Osteoblast (primary cell): ENCODE data around the gene ADGRG3. TPM values are rescaled to one million over a fixed set of nuclear protein-coding genes. Genes with fewer than 3 reads are reported as not detected.

Experiments used
- DNase-seq: peaks from one replicate; pipeline ENCODE4 v3.0.0; 2011; ENCODE audit warnings: low spot score, mixed read lengths; ENCODE audit not compliant: insufficient read length; ENCODE audit errors: missing footprints
- H2AFZ ChIP-seq: 2 replicates; pipeline ENCODE4 v1.6.0; 2011; ENCODE audit warnings: mild to moderate bottlenecking, low read length
- H3K27ac ChIP-seq: 2 replicates; pipeline ENCODE4 v1.5.1; 2011; ENCODE audit warnings: mild to moderate bottlenecking, low read depth, low read length, moderate library complexity
- H3K27me3 ChIP-seq: 2 replicates; pipeline ENCODE4 v1.6.0; 2012; ENCODE audit warnings: mild to moderate bottlenecking, control low read depth, inconsistent platforms, low read length, moderate library complexity; ENCODE audit not compliant: insufficient read depth
- H3K36me3 ChIP-seq: 2 replicates; pipeline ENCODE4 v1.5.1; 2011; ENCODE audit warnings: mild to moderate bottlenecking, low read length, control low read depth, moderate library complexity; ENCODE audit not compliant: insufficient read depth
- H3K4me1 ChIP-seq: 2 replicates; pipeline ENCODE4 v1.5.1; 2011; ENCODE audit warnings: mild to moderate bottlenecking, low read length, control low read depth, moderate library complexity; ENCODE audit not compliant: insufficient read depth
- H3K4me2 ChIP-seq: 2 replicates; pipeline ENCODE4 v1.6.0; 2011; ENCODE audit warnings: mild to moderate bottlenecking, low read length; ENCODE audit not compliant: insufficient read depth
- H3K4me3 ChIP-seq: fragments of 200-600 bp; sonication (generic); 3 replicates; pipeline ENCODE4 v1.5.1; 2012; ENCODE audit warnings: mild to moderate bottlenecking, low read length, inconsistent platforms; ENCODE audit not compliant: insufficient read depth
- H3K79me2 ChIP-seq: 2 replicates; pipeline ENCODE4 v1.6.0; 2012; ENCODE audit warnings: mild to moderate bottlenecking, low read length, control low read depth, inconsistent platforms; ENCODE audit not compliant: insufficient read depth
- H3K9me3 ChIP-seq: 2 replicates; pipeline ENCODE4 v1.5.1; 2011; ENCODE audit warnings: low read depth, low read length, control low read depth
- H4K20me1 ChIP-seq: 2 replicates; pipeline ENCODE4 v1.6.0; 2012; ENCODE audit warnings: mild to moderate bottlenecking, low read length, control low read depth; ENCODE audit not compliant: insufficient read depth
- total RNA-seq: library from RNA; depleted of rRNA; stranded (reverse); fragments of >200 nt; gene quantifications from 2 replicates; pipeline ENCODE4 v1.2.3, GENCODE V29; 2012
- TF ChIP-seq, protein P1 (sequence below): IDR thresholded peaks from 2 replicates; pipeline ENCODE4 v1.5.1; 2011; ENCODE audit warnings: mild to moderate bottlenecking, low read depth, low read length, moderate library complexity; ENCODE audit errors: extremely low read depth

Gene ADGRG3
- total RNA-seq, 1 donor = not detected

DNA sequence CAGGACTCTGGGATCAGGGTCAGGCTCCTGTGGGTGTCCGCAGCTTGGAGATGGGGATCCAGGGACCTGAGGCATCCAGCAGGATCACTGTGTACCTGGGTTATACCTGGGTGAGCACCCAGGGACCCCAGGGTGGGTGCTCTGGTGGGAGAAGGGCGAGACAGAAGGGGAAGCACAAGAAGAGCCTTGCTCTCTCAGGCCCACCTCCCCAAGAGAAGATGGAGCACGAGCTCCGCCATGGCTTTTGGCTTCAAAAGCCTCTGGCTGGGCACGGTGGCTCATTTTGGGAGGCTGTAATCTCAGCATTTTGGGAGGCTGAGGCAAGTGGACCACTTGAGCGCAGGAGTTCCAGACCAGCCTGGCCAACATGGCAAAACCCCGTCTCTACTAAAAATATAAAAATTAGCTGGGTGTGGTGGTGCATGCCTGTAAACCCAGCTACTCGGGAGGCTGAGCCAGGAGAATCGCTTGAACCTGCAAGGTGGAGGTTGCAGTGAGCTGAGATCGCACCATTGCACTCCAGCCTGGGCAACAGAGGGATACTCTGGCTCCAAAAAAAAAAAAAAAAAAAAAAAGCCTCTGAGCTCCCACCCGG lies 35.4 kb downstream of the ADGRG3 start:
- TF ChIP-seq, protein P1, sequence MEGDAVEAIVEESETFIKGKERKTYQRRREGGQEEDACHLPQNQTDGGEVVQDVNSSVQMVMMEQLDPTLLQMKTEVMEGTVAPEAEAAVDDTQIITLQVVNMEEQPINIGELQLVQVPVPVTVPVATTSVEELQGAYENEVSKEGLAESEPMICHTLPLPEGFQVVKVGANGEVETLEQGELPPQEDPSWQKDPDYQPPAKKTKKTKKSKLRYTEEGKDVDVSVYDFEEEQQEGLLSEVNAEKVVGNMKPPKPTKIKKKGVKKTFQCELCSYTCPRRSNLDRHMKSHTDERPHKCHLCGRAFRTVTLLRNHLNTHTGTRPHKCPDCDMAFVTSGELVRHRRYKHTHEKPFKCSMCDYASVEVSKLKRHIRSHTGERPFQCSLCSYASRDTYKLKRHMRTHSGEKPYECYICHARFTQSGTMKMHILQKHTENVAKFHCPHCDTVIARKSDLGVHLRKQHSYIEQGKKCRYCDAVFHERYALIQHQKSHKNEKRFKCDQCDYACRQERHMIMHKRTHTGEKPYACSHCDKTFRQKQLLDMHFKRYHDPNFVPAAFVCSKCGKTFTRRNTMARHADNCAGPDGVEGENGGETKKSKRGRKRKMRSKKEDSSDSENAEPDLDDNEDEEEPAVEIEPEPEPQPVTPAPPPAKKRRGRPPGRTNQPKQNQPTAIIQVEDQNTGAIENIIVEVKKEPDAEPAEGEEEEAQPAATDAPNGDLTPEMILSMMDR = no peak
- no peak overlapping the region for H3K27ac ChIP-seq
- no peaks in the 10 kb centered on the region for H4K20me1 ChIP-seq
- H3K4me1 ChIP-seq = no peaks in the 10 kb centered on the region
- no peak overlapping the region for H2AFZ ChIP-seq
- H3K4me2 ChIP-seq = no peak overlapping the region
- DNase-seq = no peak
- no peaks in the 10 kb centered on the region for H3K9me3 ChIP-seq
- no peak overlapping the region for H3K4me3 ChIP-seq
- H3K27me3 ChIP-seq = peaks cover 22% of the 10 kb centered on the region
- H3K36me3 ChIP-seq = no peaks in the 10 kb centered on the region
- no peaks in the 10 kb centered on the region for H3K79me2 ChIP-seq

DNA sequence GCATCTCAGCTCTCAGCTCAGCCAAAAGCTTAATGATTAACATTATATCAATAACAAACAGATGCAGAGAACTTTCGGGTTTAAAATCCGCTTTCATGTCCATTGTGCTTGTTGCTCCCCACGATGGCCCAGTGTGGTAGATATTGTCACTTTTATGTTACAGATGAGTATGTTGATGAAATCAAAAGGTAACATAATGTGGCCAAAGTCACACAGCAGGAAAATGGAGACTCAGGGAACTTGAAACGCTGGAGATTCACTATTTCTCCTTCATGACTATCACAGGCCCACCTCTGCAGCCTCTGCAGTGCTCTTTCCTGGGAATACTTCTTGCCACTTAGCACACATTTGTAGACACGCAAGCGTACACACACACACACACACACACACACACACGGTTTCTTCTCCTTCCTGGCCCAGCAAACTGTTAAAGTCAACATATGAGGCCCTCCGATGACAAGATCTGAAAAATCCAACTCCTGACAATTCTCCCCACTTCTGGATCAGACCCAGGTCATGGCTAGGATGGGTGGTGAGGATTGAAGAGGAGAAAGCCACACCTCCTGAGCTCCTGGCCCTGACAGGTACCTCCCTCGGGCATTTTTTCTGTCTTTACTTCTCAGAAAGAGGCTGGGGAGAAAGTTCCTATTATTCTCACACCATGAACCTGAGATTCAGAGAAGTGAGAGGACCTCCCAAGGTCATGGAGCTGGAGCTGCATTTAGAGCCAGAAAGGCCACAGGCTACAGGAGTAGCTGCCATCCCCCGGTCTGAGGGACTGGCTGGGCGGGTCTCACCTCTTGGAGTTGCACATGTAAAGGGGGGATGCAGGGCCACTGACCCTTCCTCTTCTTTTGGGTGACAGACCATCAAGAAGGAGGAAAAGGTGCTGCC lies 36.2 kb downstream of the ADGRG3 start:
- H3K27me3 ChIP-seq = peaks cover 22% of the 10 kb centered on the region
- no peak overlapping the region for H2AFZ ChIP-seq
- no peaks in the 10 kb centered on the region for H3K4me1 ChIP-seq
- H3K36me3 ChIP-seq = no peaks in the 10 kb centered on the region
- no peaks in the 10 kb centered on the region for H3K79me2 ChIP-seq
- no peak overlapping the region for H3K27ac ChIP-seq
- H4K20me1 ChIP-seq = no peaks in the 10 kb centered on the region
- H3K4me2 ChIP-seq = no peak overlapping the region
- TF ChIP-seq, protein P1 = no peak
- DNase-seq = no peak
- no peaks in the 10 kb centered on the region for H3K9me3 ChIP-seq
- H3K4me3 ChIP-seq = no peak overlapping the region

DNA sequence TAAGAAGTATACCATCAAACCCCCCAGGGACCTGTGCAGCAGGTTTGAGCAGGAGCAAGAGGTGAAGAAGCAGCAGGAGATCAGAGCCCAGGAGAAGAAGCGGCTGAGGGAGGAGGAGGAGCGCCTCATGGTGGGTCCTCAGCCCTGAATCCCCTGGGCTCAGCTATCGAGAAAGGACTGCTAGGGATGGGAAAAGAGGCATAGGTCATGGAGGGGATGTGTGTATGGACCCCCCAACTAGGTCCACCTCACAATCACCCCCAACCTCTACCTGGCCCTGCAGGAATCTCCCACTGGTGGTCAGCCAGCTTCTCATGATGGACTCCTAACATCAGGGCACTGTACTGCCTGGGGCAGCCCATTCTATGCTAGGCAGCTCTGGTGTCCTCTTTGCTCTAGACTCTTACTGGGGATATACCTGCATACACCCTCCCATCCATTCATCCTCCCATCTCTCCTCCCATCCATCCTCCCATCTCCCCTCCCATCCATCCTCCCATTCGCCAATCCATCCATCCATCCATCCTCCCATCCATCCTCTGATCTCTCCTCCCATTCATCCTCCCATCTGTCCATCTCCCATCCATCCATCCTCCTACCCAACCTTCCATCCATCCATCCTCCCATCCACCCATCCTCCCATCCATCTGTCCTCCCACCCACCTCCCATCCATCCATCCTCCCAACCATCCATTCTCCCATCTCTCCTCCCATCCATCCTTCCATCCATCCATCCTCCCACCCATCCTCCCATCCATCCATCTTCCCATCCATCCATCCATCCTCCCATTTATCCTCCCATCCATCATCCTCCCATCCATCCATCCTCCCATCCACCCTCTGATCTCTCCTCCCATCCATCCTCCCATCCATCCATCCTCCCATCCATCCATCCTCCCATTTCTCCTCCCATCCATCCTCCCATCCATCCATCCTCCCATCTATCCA lies 37.1 kb downstream of the ADGRG3 start:
- H3K4me1 ChIP-seq = no peaks in the 10 kb centered on the region
- H3K9me3 ChIP-seq = no peaks in the 10 kb centered on the region
- no peaks in the 10 kb centered on the region for H3K79me2 ChIP-seq
- DNase-seq = no peak
- TF ChIP-seq, protein P1 = no peak
- H2AFZ ChIP-seq = no peak overlapping the region
- no peaks in the 10 kb centered on the region for H3K36me3 ChIP-seq
- no peaks in the 10 kb centered on the region for H4K20me1 ChIP-seq
- H3K27ac ChIP-seq = no peak overlapping the region
- H3K27me3 ChIP-seq = peaks cover 28% of the 10 kb centered on the region
- no peak overlapping the region for H3K4me2 ChIP-seq
- no peak overlapping the region for H3K4me3 ChIP-seq
